ENCODE results near the gene SLC9A4.

DNA sequence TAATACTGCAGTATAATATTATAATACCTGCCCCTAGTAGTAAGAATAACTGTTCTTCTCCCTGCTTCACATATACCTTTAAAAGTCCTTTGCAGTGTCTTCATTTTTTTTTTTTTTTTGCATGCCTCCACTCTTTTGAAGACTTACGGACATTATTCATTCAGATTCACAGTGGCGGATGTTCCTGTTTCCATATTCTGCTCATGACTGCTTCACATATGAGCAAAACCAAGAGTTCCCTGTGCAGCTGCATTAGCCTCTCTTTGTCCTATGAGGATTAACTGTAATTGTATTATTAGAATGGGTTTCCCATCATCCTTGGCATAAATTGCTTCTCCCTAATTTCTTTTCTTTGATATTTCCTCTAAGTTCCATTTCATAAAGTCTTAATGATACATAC is 37.3 kb upstream of the SLC9A4 start:
- no peak for TF ChIP-seq EZH2 (IDR thresholded peaks at IDR 0.05; ENCODE audit: borderline replicate concordance, insufficient read depth, low read depth, low read length, poor library complexity, severe bottlenecking)
- TF ChIP-seq, protein P1, sequence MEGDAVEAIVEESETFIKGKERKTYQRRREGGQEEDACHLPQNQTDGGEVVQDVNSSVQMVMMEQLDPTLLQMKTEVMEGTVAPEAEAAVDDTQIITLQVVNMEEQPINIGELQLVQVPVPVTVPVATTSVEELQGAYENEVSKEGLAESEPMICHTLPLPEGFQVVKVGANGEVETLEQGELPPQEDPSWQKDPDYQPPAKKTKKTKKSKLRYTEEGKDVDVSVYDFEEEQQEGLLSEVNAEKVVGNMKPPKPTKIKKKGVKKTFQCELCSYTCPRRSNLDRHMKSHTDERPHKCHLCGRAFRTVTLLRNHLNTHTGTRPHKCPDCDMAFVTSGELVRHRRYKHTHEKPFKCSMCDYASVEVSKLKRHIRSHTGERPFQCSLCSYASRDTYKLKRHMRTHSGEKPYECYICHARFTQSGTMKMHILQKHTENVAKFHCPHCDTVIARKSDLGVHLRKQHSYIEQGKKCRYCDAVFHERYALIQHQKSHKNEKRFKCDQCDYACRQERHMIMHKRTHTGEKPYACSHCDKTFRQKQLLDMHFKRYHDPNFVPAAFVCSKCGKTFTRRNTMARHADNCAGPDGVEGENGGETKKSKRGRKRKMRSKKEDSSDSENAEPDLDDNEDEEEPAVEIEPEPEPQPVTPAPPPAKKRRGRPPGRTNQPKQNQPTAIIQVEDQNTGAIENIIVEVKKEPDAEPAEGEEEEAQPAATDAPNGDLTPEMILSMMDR (IDR thresholded peaks at IDR 0.05): no peak

Measured in B cell (primary cell).